SIG-M5 (cell line): Measurements from ENCODE around the gene SYNPR.

Experiments
- DNase-seq: peaks from one replicate; lab custom pipeline; 2025; lab: John Stamatoyannopoulos, UW

The SYNPR gene

DNA sequence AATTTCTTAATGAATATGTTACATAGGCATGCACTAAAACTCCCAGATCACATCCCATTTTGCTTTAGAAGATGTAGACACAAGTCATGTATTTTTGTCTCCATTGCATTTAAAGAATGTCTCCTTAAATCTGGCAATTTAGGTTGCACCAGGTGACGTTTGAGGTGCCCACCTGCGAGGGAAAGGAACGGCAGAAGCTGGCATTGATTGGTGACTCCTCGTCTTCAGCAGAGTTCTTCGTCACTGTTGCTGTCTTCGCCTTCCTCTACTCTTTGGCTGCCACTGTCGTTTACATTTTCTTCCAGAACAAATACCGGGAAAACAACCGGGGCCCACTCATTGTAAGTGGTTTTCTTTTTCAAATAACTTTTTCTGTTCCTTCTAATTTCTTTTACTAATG, 278.3 kb downstream of the SYNPR start:
- no peak for DNase-seq

DNA sequence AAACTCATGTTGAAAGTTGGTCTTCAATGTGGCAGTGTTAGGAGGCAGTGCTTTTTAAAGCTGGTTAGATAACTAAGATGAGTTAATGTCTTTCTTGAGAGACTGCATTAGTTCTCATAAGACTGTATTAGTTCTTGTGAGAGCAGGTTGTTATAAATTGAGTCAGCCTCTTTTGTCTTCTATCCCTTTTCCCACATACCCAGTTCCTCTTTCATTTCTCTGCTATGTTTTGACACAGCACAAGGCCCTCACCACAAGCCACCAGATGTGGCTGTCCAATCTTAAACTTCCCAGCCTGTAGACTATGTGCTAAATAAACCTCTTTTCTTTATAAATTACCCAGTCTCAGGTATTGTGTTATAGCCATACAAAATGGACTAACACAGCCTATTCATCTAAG, 279.8 kb downstream of the SYNPR start:
- no peak for DNase-seq

DNA sequence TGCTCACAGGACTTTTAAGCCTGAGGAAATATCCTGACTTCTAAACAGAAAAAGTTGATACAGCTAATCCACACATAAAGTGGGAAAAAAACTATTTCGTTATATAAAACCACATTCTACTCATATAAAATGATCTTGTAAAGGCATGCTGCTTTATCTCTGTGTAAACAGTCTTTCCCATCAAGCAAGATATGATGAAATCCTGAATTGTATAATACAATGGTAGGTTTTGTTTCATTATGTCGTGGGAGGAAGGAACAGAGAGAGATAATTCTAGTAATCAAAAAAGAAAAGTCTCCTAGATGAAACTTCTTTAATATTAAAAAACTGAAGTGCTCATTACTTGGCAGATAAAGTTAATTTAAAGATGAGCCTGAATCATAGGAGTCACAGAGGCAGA, 281.8 kb downstream of the SYNPR start:
- no peak for DNase-seq

DNA sequence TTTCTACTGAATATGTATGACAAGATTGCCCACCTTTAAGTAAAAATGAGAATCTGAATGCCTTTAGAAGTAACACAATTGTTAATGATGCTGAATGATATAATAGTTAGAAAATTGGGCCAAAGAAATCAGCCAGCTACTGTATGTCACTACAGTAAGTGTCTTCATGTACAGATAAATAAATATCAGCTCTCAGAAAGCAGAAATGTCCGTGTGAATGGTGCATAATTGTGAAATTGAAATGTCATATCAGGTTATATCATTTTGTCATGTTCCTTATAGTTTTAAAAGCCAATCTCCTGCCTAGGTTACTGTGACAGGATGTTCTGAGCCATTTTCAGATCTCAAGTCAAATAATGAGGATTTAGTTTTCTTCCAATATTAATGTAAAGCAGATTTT, 283.8 kb downstream of the SYNPR start:
- DNase-seq: no peak

DNA sequence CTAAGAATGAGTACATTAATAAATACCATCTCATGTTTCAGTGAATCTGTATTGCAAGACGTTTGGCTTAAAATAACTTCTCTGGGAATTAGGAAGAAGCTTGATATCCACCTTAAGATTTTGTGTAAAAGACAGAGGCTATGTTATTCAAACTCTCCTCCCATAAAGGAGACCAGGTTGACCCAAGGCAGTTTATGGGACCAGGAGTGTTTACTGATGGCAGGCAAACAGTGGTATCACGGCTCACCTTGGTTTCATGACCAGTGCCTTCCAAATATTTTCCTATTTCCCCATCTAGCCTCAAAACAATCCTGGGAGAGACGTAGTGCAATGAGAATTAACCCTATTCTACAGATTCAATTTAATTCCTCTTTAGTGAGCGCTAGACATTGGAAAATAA, 284.2 kb downstream of the SYNPR start:
- no peak for DNase-seq

DNA sequence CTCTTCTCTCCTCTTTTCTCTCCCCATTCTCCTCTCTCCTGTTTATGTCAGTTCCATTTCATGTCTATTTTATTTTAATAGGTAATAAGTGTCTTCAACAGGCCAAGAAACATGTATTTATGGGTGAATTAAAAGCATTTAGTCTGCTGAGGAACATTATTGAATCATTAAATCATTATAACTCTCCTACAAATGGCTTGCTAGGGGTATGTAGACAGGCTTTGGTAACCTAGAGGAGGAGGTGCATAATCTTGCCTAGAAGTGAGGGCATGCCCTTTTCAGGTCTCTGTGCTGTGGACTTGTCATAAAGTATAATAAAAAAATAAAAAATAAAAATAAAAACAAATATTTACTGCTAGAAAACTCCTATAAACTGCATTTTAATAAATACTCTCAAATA, 285.5 kb downstream of the SYNPR start:
- no peak for DNase-seq

DNA sequence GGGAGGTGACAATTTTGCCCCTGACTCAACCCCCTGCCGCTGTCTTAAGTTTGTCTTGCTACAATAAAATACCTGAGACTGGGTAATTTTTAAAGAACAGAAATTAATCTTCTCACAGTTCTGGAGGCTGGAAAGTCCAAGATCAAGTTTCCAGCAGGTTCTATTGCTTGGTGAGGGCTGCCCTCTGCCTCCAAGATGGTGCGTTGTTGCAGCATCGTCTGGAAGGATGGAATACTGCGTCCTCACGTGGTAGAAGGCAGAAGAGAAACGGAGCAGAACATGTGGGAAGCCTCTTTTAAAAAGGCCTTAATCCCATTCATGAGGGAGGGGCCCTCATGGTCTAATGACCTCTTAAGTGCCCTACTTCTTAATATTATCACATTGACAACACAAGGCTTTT, 287.1 kb downstream of the SYNPR start:
- DNase-seq: no peak

DNA sequence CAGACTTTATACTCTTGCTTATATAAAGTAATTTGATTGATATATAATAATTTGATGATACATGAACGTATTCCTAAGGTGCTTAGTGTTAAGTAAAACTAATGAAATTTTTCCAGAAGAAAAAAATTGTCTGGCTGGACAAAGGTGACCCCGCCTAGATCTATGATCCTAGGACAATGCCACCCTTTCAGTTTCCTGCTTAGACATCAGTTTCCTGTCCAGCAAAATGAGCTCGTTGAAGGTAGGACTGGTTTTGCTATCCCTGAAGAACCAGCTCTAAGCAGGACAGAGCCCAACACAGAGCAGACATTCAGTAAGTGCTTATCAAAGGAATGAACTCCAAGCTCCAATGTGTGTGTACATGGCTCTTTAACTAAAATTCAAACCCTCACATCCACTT, 293.6 kb downstream of the SYNPR start:
- DNase-seq: no peak

DNA sequence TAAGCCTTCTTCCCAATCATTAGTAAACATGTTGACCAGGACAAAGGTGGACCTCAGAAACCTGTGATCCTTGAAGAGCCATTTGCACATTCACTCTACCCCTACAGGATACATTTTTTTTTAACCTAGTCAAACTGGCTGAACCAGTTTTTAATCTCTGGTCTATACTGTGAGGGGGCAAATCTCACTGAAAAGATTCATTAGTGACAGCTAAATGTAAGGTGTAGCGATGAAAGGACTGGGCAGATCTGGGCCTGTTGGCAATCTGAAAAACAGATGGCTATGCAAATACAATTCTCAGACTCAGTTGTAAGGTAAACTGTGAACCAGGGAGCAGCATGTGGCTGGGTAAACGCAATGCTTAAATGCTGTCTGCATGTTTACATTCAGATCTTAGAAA, 298.7 kb downstream of the SYNPR start:
- DNase-seq: no peak

DNA sequence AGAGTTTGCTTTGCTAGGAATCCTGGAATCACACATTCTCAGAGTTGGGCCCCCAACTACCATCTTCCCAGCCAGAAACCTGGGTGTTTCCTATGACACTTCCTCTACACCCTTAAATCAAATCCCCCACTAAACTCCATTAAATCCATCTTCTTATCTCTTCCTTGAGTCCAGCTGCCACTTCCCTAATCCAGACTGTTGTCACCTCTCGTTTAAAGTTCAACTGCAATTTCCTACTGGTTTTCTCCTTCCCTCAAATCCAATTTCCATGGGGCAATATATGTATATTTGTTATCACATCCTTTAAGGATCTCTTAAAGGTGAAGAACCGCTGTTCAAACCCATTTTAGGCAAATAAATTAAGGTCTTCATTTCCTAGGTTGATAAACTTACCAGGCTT, 300.8 kb downstream of the SYNPR start:
- DNase-seq: no peak

DNA sequence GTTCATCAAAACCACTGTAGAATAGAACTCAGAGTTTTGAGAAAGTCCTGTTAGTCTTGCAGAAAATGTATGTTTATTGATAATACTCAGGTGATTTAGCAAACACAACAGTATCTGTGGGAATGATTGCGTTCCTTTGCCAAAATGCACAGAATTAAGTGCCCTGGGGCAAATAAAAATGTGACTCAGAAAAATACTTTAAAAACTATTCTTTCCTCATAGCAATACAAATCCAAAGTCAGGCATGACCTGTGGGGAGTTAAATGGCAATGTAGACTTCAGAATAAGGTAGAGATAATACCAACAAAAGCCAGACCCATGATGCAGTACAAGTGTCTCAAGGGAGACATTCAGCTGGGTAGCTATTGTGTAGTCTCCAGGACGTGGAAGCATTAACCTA, 302.0 kb downstream of the SYNPR start:
- DNase-seq: no peak

DNA sequence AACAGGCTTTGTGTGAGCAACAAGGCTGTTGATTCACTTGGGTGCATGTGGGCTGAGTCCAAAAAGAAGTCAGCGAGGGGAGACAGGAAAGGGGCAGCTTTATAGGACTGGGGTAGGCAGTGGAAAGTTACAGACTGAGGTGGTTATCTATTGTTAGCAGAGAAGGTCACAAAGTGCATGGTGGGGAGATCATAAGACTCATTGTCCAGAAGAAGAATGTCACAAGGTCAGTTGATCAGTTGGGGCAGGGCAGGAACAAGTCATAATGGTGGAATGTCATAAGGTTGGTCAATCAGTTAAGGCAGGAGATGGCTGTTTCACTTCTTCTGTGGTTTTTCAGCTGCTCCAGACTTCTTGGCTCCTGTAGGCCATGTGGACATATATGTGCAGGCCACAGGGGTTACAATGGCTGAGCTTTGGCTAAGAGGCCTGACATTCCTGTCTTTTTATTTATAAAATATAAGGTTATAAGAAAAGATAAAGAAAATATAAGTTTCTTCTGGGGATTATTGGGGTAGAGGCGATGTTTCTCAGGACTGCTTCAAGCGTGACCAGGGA, 304.9 kb downstream of the SYNPR start:
- DNase-seq: no peak

DNA sequence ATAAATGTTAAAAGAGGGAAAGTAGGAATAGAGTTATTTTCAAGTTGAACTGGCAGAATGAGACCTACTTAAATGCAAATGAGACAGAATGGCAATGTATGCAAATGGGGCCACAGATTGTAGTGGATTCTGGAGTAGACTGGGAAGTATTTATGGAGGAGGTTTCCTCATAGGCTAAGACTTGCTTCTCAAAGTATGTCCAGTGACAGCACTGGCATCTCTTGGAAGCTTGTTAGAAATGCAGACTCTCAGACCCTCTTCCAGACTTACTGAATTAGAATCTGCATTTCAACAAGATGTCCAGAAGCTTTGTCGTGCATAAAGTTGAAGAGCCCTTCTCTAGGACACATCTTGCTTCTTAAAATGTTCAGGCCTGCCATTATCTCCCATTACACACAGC, 306.6 kb downstream of the SYNPR start:
- DNase-seq: no peak

DNA sequence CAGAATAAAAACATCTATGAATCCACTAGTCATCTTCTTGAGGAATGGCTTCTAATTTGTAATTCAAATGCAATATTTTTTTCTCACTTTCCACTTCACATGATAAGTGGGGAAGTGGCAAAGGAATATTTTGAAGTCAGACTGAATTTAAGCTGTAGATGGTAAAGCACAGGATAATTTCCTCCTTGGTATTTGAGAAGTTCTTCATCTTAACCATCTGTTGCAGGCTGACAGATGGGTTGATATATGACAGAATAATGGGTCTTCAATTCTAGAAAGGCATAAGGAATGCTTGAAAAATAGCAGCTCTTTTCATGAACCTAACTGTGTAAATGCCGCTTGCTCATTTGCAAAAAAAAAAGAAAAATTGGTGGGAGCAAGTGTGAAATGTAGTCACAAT, 307.8 kb downstream of the SYNPR start:
- DNase-seq: no peak

DNA sequence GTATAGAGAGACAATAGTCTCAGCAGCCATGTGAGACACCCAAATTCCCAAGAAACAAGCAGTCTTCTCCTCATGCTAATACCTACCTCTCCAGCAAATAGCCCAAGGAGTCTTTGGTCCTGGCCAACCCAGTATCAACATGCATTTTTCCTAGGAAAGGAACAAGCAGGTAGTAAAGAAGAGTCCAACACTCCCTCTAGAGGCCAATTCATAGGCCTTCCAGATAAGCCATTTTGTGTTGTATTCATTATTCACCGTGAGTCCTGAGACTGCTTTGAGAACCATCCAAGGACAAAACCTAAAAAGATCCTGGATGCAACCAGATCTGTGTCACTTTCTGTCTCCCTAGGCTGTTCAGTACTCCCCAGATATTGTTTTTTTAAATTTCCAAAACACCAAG, 310.8 kb downstream of the SYNPR start:
- DNase-seq: no peak

DNA sequence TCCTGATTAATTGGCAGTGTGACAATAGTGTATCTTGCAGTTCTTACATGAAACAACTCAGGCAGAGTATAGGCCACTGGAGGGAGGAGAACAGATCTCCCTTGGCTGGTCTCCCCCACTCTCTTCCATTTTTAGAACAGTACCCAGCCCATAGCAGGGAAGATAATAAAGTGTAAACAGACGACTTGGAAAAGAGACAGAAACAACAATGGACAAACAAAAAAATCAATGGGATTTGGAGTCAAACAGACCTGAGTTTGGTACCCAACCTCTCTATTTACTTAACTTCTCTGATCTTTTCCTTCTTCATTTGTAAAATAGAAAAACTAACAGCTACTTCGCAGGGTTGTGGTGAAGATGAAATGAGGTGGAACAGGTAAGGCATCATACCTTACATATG, 315.7 kb downstream of the SYNPR start:
- no peak for DNase-seq

DNA sequence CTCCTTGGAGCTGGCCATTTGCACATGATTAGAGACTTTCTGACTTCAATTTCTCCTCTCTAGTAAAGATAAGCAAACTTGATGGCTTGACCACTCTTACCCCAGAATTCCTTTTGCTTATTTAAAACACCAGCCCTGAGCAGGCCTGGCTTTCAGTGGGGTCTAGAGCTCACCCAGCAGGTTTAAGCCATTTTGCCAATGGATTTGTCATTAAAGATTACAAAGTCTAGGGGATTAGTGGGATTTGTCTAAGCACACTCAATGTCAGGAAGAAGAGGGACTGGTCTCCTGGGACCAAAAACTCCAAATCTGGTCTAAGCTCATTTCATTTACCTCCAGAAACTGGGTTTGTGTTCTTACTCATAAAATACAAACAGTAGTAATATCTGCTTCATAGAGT, 317.1 kb downstream of the SYNPR start:
- DNase-seq: no peak

DNA sequence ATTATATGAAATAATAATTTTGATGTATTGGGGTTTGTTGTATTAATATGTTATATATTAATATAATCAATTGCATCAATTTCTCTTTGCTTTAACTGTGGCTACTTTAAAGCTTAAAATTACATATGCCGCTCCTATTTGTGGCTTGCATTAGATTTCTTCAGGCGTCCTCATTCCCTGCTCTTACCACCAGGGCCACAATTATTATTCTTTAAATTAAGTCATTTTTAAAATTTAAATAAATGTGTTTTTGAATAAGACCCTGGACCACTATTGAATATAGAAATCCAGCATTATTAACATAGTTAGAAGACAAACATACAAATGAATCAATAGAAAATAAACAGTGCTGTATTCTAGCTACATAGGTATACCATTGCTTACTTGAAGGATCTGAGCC, 318.9 kb downstream of the SYNPR start:
- no peak for DNase-seq

DNA sequence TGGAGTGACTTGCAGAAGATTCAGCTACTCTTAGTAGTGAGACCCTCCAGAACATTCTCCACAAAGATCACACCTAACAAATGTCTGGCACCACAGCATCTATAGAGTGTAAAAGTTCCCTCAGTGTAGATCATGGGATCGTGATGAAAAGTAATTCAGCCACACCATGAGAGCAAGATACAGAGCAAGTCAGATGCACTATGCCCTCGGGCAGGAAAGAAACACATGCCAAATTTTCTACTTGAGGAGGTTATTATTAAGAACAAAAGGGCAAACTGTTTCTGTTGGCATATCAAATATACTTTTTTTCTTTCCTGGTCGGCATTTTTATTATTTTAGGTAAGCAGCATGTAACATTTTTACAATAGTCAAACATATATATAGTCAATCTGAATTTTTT, 329.6 kb downstream of the SYNPR start:
- no peak for DNase-seq

DNA sequence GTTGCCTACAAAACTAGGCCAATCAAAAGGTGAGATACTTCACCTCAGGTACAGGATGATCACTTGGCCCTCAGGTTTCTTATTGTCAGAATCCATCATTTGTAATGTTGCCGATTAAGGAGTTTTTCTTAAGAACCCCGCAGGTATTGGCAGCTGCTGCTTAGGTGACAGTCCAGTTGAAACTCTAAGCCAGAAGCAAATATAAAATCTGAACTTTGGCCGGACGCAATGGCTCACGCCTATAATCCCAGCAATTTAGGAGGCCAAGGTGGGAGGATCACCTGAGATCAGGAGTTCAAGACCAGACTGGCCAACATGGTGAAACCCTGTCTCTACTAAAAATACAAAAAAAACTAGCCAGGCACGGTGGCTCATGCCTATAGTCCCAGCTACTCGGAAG, 331.3 kb downstream of the SYNPR start:
- no peak for DNase-seq

DNA sequence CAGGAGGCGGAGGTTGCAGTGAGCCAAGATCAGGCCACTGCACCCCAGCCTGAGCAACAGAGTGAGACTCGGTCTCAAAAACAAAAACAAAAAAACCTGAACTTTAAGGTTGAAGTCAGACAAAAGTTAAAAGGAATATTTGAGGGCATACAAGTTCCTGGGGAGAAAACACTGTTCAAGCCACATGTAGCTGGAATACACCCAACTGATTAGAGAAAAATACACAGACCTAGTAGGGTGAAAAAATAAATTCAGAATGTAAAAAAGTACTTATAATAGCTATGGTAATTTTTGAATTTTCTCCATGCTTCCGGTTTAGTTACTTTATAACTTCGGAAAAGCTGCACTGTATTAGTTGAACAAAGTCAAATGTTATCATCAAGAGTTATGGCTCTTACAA, 331.7 kb downstream of the SYNPR start:
- DNase-seq: no peak

DNA sequence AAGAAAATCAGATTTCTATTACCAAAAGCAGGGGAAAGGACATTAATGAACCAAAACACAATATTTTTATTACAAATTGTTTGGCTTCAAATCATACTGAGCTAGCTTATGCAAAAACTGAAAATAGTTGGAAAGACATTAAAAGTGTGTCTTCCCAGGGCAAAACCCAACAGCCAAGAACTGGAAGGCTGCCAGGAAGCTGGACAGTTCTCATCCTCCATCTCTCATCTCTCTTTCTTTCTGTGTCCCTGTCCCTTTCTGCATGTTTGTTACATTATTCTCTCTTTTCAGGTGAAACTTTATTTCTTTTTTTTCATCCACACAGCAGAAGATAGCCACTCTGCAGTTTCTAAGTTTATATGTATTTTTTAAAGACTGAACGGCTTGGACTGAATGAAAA, 333.3 kb downstream of the SYNPR start:
- DNase-seq: no peak

DNA sequence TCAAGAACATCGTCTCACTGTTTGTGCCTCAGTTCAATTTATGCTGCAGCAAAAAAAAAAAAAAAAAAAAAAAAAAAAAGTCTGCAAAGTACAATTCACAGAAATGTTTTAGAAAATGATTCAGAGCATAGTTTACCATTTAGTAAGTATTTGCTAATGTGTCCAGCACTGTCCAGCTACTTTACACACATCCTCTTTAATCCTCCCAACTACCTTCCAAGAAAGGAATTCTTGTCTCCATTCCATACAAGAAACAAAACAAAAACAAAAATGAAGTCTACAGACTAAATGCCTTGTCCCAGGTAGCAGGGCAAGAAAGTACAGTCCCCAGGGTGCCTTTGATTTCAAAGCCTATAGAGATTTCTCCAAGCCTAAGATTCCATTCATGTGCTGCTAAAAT, 335.5 kb downstream of the SYNPR start:
- no peak for DNase-seq

DNA sequence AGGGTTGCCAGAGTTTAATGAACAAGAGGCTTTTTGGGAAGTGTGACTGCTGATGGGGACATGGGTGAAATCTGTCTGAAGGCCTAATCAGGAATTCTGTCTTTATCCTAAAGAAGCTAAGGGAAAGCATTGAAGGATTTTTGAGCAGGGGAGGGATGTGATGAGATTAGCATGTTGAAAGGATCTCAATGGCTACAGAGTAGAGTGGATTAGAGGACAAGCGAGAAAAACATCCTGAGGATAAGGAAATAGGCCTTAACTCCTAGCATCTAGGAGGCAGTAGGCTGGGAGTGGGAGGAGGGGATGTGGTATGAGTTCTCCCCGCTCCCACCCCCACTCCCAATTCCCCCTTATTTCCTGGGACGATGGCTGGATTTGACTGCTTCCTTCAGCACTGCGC, 339.3 kb downstream of the SYNPR start:
- DNase-seq: no peak

DNA sequence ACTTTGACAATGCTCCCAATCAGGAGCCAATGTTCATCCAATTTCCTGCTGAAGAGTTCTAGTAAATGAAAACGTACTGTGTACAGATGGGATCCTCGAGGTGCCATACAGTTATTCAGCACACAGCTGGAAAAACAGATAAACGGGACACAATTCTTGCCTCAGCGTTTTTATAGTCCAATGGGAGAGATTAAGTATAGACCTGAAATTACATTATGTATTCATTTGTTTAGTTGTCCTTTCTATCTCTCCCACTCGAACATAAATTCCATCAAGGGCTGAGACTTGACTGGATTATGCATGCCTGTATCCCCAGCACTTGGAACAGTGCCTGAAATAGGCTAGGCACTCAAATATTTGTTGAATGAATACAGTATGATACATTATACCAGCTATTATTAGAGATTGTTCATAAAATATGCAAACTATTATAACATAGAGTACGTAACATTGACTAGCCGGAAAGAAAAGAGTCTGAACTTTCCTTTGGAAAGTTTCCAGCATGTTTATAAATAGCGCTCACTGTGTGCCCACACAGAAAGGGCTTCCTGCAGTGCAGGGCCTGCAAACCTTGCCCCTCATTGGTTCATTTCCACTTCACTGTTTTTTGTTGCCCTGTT, 346.9 kb downstream of the SYNPR start:
- no peak for DNase-seq
